GM20000 (cell line): ENCODE data around the gene ATP11A.

Experiments used
- DNase-seq: peaks from one replicate; pipeline ENCODE4 v3.0.0; 2012; ENCODE audit warnings: low spot score
- CTCF ChIP-seq: IDR thresholded peaks from 2 replicates; pipeline ENCODE4 v1.5.1; 2012; ENCODE audit warnings: mild to moderate bottlenecking, control low read depth; ENCODE audit errors: extremely low read depth, missing control alignments

ATP11A gene

GRCh38 chr13:112896736-112897602 is 207.1 kb downstream of the ATP11A start:
- no peak for DNase-seq

GRCh38 chr13:112897603-112897955 is 207.7 kb downstream of the ATP11A start:
- no peak for DNase-seq
- no peak for TF ChIP-seq CTCF

More at GRCh38 chr13:112896736-112897602, 207.1 kb downstream of the ATP11A start:
- no peak for TF ChIP-seq CTCF

- TF ChIP-seq CTCF: no peak
- DNase-seq: no peak
Measured at GRCh38 chr13:112897956-112898620, 208.2 kb downstream of the ATP11A start.

GRCh38 chr13:112898621-112899280 is 208.9 kb downstream of the ATP11A start:
- no peak for TF ChIP-seq CTCF
- DNase-seq: no peak

GRCh38 chr13:112899281-112900225 is 209.7 kb downstream of the ATP11A start:
- no peak for TF ChIP-seq CTCF
- no peak for DNase-seq

- no peak for TF ChIP-seq CTCF
- no peak for DNase-seq
Measured at GRCh38 chr13:112900226-112900600, 210.4 kb downstream of the ATP11A start.
